Measurements from ENCODE around the gene CARD10.

Gene CARD10

GRCh38 chr22:37566903-37567798 lies 47.9 kb upstream of the CARD10 start:
- Histone ChIP-seq H3K27ac (replicated peaks) (no peak overlapping the region), H3K27me3 (ENCODE audit: insufficient read depth, poor library complexity, severe bottlenecking) (peaks cover 25% of the 10 kb centered on the region), H3K4me3 (replicated peaks; ENCODE audit: insufficient read depth, low read length) (no peak overlapping the region)
- TF ChIP-seq GABPA (IDR thresholded peaks at IDR 0.05; ENCODE audit: low read depth): no peak
- TF ChIP-seq SPI1 (IDR thresholded peaks at IDR 0.05; ENCODE audit: borderline replicate concordance, low read depth): no peak
- TF ChIP-seq POLR2AphosphoS5 (IDR thresholded peaks at IDR 0.05; ENCODE audit: low read depth): no peak
- TF ChIP-seq, protein P1, sequence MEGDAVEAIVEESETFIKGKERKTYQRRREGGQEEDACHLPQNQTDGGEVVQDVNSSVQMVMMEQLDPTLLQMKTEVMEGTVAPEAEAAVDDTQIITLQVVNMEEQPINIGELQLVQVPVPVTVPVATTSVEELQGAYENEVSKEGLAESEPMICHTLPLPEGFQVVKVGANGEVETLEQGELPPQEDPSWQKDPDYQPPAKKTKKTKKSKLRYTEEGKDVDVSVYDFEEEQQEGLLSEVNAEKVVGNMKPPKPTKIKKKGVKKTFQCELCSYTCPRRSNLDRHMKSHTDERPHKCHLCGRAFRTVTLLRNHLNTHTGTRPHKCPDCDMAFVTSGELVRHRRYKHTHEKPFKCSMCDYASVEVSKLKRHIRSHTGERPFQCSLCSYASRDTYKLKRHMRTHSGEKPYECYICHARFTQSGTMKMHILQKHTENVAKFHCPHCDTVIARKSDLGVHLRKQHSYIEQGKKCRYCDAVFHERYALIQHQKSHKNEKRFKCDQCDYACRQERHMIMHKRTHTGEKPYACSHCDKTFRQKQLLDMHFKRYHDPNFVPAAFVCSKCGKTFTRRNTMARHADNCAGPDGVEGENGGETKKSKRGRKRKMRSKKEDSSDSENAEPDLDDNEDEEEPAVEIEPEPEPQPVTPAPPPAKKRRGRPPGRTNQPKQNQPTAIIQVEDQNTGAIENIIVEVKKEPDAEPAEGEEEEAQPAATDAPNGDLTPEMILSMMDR (IDR thresholded peaks at IDR 0.05; ENCODE audit: insufficient read depth, low read length): peak; percentile 98
- no peak for TF ChIP-seq REST (IDR thresholded peaks at IDR 0.05; ENCODE audit: insufficient replicate concordance, low read depth)
- DNase-seq (ENCODE audit: low read depth in 1 of 2, low spot score in 1 of 2): peak; percentile 63 to 80

- H3K4me3 ChIP-seq (replicated peaks; ENCODE audit: insufficient read depth, low read length): no peak overlapping the region
- H3K27ac ChIP-seq (replicated peaks): no peak overlapping the region
- peaks cover 31% of the 10 kb centered on the region for H3K27me3 ChIP-seq (ENCODE audit: insufficient read depth, poor library complexity, severe bottlenecking)
- TF ChIP-seq, protein P1 (IDR thresholded peaks at IDR 0.05; ENCODE audit: insufficient read depth, low read length): no peak
- no peak for TF ChIP-seq REST (IDR thresholded peaks at IDR 0.05; ENCODE audit: insufficient replicate concordance, low read depth)
- no peak for TF ChIP-seq POLR2AphosphoS5 (IDR thresholded peaks at IDR 0.05; ENCODE audit: low read depth)
- TF ChIP-seq GABPA (IDR thresholded peaks at IDR 0.05; ENCODE audit: low read depth): no peak
- TF ChIP-seq SPI1 (IDR thresholded peaks at IDR 0.05; ENCODE audit: borderline replicate concordance, low read depth): no peak
- DNase-seq (ENCODE audit: low read depth in 1 of 2, low spot score in 1 of 2): no peak
Observed at GRCh38 chr22:37566329-37566837, 47.2 kb upstream of the CARD10 start.

DNA sequence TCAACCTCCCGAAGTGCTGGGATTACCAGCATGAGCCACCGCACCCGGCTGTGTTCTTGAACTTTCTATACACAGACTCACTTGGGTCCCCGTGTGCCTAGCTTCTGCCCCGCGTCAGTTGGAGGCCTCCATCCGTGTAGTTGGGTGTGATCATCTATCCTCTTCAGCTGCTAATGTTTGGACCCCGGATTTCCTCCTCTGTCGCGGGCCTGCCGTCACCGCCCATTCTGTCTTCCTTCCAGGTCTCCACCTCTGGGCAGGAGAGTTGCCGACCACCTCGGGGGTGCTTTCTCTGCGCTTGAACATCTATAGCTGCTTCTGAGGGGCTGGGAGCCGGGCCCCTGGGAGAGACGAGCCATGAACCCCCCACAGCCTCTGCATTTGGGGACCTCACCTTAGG lies 46.6 kb upstream of the CARD10 start:
- DNase-seq (ENCODE audit: low read depth in 1 of 2, low spot score in 1 of 2): no peak
- Histone ChIP-seq H3K27ac (replicated peaks) (no peak overlapping the region), H3K27me3 (ENCODE audit: insufficient read depth, poor library complexity, severe bottlenecking) (peaks cover 36% of the 10 kb centered on the region), H3K4me3 (replicated peaks; ENCODE audit: insufficient read depth, low read length) (no peak overlapping the region)
- TF ChIP-seq GABPA (IDR thresholded peaks at IDR 0.05; ENCODE audit: low read depth) (no peak), REST (IDR thresholded peaks at IDR 0.05; ENCODE audit: insufficient replicate concordance, low read depth) (no peak), POLR2AphosphoS5 (IDR thresholded peaks at IDR 0.05; ENCODE audit: low read depth) (no peak), SPI1 (IDR thresholded peaks at IDR 0.05; ENCODE audit: borderline replicate concordance, low read depth) (no peak)
- TF ChIP-seq, protein P1 (IDR thresholded peaks at IDR 0.05; ENCODE audit: insufficient read depth, low read length): no peak
